Adrenal gland (tissue), 5 donors: ENCODE data around the gene ELL2.

ENCODE experiments used
- POLR2A ChIP-seq, 2 donors: fragments of 450-650 bp; IDR thresholded peaks; one replicate each; pipeline ENCODE4 v1.6.1; 2017; ENCODE audit warnings: antibody characterized with exemption in 2 of 2, mild to moderate bottlenecking in 2 of 2, moderate library complexity in 1 of 2
- TF ChIP-seq, protein P1 (sequence below), 6 experiments: fragments of 450-650 bp in 4 of 6; fragments of 200-600 bp in 2 of 6; sonication (generic) in 1 of 6; IDR thresholded peaks; 1 replicate in 5 of 6; 2 replicates in 1 of 6; pipeline versions ENCODE4 v1.5.1 to v1.8.0; 2016 to 2021; ENCODE audit warnings: antibody characterized with exemption in 6 of 6, mild to moderate bottlenecking in 2 of 6, moderate library complexity in 1 of 6
- donor health status: DM: no; HTN: no; CAD: no.

DNA sequence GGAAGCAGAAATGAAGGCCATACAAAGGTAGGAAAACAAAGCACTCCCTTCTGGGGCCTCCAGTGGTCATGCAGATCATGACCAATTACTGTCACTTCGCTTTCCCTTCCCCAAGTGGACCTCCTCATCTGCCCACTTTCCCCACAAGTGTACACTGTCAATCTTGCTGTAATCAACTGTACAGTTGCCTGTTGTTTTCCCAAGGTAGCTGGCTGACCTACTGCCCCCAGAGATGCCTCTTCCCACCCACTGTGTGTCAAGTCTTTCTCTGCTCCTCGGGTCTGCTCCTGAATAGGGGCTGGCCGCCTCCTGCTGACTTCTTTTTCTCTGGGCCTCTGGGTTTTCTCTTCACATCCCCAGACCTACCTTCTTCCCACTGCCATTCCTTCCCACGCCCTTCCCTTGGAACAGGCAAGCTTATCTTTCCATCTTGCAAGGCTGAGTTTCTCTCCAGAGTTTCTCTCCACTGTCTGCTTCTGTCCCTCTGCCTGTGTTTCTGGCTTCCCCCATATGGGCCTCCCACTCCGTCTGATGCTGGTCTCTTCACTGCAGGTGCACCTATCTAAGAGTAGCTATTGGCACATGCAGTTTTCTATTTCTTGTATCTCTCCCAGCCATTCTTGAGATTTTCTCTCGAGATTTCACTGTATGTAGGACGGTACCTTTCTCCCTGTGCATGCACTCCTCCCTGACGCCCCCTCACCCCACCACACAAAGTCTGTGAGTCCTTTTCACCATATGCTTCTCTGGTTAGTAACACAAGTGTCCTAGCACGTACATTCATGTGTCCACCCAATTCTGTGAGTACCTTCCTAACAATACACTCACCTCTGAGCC, 2.4 kb downstream of the ELL2 start:
- TF ChIP-seq, protein P1, sequence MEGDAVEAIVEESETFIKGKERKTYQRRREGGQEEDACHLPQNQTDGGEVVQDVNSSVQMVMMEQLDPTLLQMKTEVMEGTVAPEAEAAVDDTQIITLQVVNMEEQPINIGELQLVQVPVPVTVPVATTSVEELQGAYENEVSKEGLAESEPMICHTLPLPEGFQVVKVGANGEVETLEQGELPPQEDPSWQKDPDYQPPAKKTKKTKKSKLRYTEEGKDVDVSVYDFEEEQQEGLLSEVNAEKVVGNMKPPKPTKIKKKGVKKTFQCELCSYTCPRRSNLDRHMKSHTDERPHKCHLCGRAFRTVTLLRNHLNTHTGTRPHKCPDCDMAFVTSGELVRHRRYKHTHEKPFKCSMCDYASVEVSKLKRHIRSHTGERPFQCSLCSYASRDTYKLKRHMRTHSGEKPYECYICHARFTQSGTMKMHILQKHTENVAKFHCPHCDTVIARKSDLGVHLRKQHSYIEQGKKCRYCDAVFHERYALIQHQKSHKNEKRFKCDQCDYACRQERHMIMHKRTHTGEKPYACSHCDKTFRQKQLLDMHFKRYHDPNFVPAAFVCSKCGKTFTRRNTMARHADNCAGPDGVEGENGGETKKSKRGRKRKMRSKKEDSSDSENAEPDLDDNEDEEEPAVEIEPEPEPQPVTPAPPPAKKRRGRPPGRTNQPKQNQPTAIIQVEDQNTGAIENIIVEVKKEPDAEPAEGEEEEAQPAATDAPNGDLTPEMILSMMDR (IDR thresholded peaks at IDR 0.05) = no peak
- TF ChIP-seq POLR2A (IDR thresholded peaks at IDR 0.05) = no peak
